OCI-LY1 (cell line): ENCODE results near the gene ATP9B.

ENCODE experiments used
- H2AFZ ChIP-seq: fragments of 200-600 bp; sonication (generic), shearing (Covaris generic); 2 replicates; pipeline ENCODE4 v1.6.0; 2014; ENCODE audit warnings: antibody characterized with exemption, mild to moderate bottlenecking, low read length
- H3F3A ChIP-seq: fragments of 200-600 bp; sonication (generic), shearing (Covaris generic); 2 replicates; pipeline ENCODE4 v1.6.0; 2014; ENCODE audit warnings: mild to moderate bottlenecking, antibody characterized with exemption, low read length, moderate library complexity; ENCODE audit not compliant: insufficient read depth
- H3K27ac ChIP-seq: fragments of 200-600 bp; sonication (generic); 2 replicates; pipeline ENCODE4 v1.5.1; 2014; ENCODE audit warnings: low read length, mixed run types, mild to moderate bottlenecking, low read depth; ENCODE audit not compliant: poor library complexity, severe bottlenecking
- H3K27me3 ChIP-seq: fragments of 200-600 bp; sonication (generic); 2 replicates; pipeline ENCODE4 v1.6.0; 2014; ENCODE audit warnings: antibody characterized with exemption, mild to moderate bottlenecking, low read length, moderate library complexity; ENCODE audit not compliant: insufficient read depth
- H3K36me3 ChIP-seq: fragments of 200-600 bp; sonication (generic); 2 replicates; pipeline ENCODE4 v1.6.1; 2014; ENCODE audit warnings: mild to moderate bottlenecking, antibody characterized with exemption, low read length, moderate library complexity, mixed read lengths; ENCODE audit not compliant: insufficient read depth
- H3K4me1 ChIP-seq: fragments of 200-600 bp; sonication (generic); 2 replicates; pipeline ENCODE4 v1.5.1; 2014; ENCODE audit warnings: mild to moderate bottlenecking, low read length, moderate library complexity; ENCODE audit not compliant: insufficient read depth, severe bottlenecking
- H3K4me2 ChIP-seq: fragments of 200-600 bp; sonication (generic), shearing (Covaris generic); 2 replicates; pipeline ENCODE4 v1.6.1; 2014; ENCODE audit warnings: low read length
- H3K4me3 ChIP-seq: fragments of 200-600 bp; sonication (generic); 2 replicates; pipeline ENCODE4 v1.5.1; 2014; ENCODE audit warnings: low read length, low read depth, mild to moderate bottlenecking, mixed read lengths; ENCODE audit not compliant: poor library complexity, severe bottlenecking
- H3K79me2 ChIP-seq: fragments of 200-600 bp; shearing (Covaris generic); 2 replicates; pipeline ENCODE4 v1.6.1; 2016; ENCODE audit warnings: mixed run types, low read length, mixed read lengths; ENCODE audit not compliant: insufficient read depth
- H3K9ac ChIP-seq: fragments of 200-600 bp; sonication (generic), shearing (Covaris generic); 2 replicates; pipeline ENCODE4 v1.6.1; 2014; ENCODE audit warnings: mild to moderate bottlenecking, low read length, mixed read lengths
- H3K9me2 ChIP-seq: fragments of 200-600 bp; sonication (generic), shearing (Covaris generic); 2 replicates; pipeline ENCODE4 v1.6.1; 2014; ENCODE audit warnings: low read depth, mild to moderate bottlenecking, low read length, mixed read lengths
- H3K9me3 ChIP-seq: fragments of 200-600 bp; shearing (Covaris generic); 2 replicates; pipeline ENCODE4 v1.6.1; 2014; ENCODE audit warnings: low read length, mixed read lengths
- H4K20me1 ChIP-seq: fragments of 200-600 bp; sonication (generic), shearing (Covaris generic); 2 replicates; pipeline ENCODE4 v1.6.0; 2016; ENCODE audit warnings: mild to moderate bottlenecking, low read length; ENCODE audit not compliant: insufficient read depth
- CTCF ChIP-seq: fragments of 200-600 bp; sonication (generic), shearing (Covaris generic); IDR thresholded peaks from 2 replicates; pipeline ENCODE4 v1.5.1; 2017; ENCODE audit warnings: mild to moderate bottlenecking, antibody characterized with exemption, low read length, moderate library complexity, mixed read lengths
- EZH2 ChIP-seq: fragments of 200-600 bp; sonication (generic), shearing (Covaris generic); IDR thresholded peaks from 2 replicates; pipeline ENCODE4 v1.8.0; 2017; ENCODE audit warnings: borderline replicate concordance, mixed run types, mild to moderate bottlenecking, antibody characterized with exemption, low read length, moderate library complexity, mixed read lengths

The ATP9B gene

GRCh38 chr18:79383388-79384056 is 314.3 kb downstream of the ATP9B start:
- H3K9me2 ChIP-seq, result no peaks in the 10 kb centered on the region
- no peaks in the 10 kb centered on the region for H3K9me3 ChIP-seq
- H3K79me2 ChIP-seq, result no peaks in the 10 kb centered on the region
- TF ChIP-seq EZH2 (no peak), CTCF (no peak)
- no peak overlapping the region for H2AFZ ChIP-seq
- H3F3A ChIP-seq, result no peaks in the 10 kb centered on the region
- H3K4me3 ChIP-seq, result no peak overlapping the region
- no peak overlapping the region for H3K9ac ChIP-seq
- no peak overlapping the region for H3K4me2 ChIP-seq
- H4K20me1 ChIP-seq, result no peaks in the 10 kb centered on the region
- peaks cover 8% of the 10 kb centered on the region; the same call in 1 of the 2 replicates for H3K27me3 ChIP-seq
- H3K27ac ChIP-seq, result no peak overlapping the region
- 0 out of 2 replicates have a peak, but pooled peaks cover under 1% of the 10 kb centered on the region for H3K36me3 ChIP-seq
- no peaks in the 10 kb centered on the region for H3K4me1 ChIP-seq

- no peak for TF ChIP-seq EZH2
- TF ChIP-seq CTCF, result no peak
Measured at GRCh38 chr18:79384151-79384807, 315.1 kb downstream of the ATP9B start.

GRCh38 chr18:79384834-79385233 is 315.6 kb downstream of the ATP9B start:
- H3K4me3 ChIP-seq, result no peak overlapping the region
- no peak overlapping the region for H3K9ac ChIP-seq
- H3K36me3 ChIP-seq, result no peaks in the 10 kb centered on the region
- no peak overlapping the region for H3K4me2 ChIP-seq
- H2AFZ ChIP-seq, result no peak overlapping the region
- no peaks in the 10 kb centered on the region for H3K9me2 ChIP-seq
- no peak overlapping the region for H3K27ac ChIP-seq
- TF ChIP-seq CTCF (no peak), EZH2 (no peak)
- no peaks in the 10 kb centered on the region for H3K79me2 ChIP-seq
- no peaks in the 10 kb centered on the region for H3K4me1 ChIP-seq
- peaks cover 8% of the 10 kb centered on the region; the same call in 1 of the 2 replicates for H3K27me3 ChIP-seq
- H3F3A ChIP-seq, result no peaks in the 10 kb centered on the region
- H4K20me1 ChIP-seq, result no peaks in the 10 kb centered on the region
- H3K9me3 ChIP-seq, result no peaks in the 10 kb centered on the region

More at GRCh38 chr18:79384151-79384807, 315.1 kb downstream of the ATP9B start:
- Histone ChIP-seq H3K36me3 (no peaks in the 10 kb centered on the region), H4K20me1 (no peaks in the 10 kb centered on the region), H3K4me2 (no peak overlapping the region), H3K9ac (no peak overlapping the region), H3K79me2 (no peaks in the 10 kb centered on the region), H3K4me1 (no peaks in the 10 kb centered on the region), H3K27me3 (peaks cover 8% of the 10 kb centered on the region; the same call in 1 of the 2 replicates), H2AFZ (no peak overlapping the region), H3F3A (no peaks in the 10 kb centered on the region), H3K4me3 (no peak overlapping the region), H3K9me2 (no peaks in the 10 kb centered on the region), H3K27ac (no peak overlapping the region), H3K9me3 (no peaks in the 10 kb centered on the region)
